Activated CD8-positive, alpha-beta memory T cell treated with anti-CD3 and anti-CD28 coated beads, Interleukin-2, amount 50 U/mL, for 4 hours (primary cell): Measurements from ENCODE around the gene UNC5CL.

Experiments
- DNase-seq: peaks from one replicate; pipeline ENCODE4 v3.0.0-alpha.2; 2020

The UNC5CL gene

DNA sequence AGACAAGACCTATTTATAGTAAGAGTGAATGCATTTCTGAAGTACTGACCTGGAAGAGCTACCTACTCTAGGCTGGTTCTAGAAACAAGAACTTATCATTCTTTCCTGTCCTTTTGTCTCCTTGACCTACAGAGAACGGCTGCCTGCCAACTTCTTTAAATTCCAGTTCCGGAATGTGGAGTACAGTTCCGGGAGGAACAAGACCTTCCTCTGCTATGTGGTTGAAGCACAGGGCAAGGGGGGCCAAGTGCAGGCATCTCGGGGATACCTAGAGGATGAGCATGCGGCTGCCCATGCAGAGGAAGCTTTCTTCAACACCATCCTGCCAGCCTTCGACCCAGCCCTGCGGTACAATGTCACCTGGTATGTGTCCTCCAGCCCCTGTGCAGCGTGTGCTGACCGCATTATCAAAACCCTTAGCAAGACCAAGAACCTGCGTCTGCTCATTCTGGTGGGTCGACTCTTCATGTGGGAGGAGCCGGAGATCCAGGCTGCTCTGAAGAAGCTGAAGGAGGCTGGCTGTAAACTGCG is 22.2 kb upstream of the UNC5CL start:
- no peak for DNase-seq

GRCh38 chr6:41059556-41059955 is 20.5 kb upstream of the UNC5CL start:
- no peak for DNase-seq

DNA sequence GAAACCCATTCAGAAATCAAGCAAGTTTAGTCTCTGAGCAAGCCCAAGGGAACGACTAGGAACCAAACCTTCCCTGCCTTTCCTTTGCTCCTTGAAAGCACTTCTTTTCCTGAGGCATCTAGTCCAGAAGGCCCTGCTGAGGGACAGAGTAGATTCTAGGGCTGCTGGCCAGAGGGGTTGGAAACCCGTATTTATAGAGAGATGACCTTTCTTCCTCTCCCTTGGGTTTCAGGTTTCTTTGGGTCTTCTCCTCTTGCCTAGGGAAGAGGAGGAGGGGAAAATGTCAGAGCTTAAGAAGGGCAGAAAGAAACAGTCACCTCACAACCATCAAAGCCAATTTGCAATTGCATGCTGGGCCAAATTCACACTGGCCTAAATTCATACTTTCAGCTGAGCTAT is 19.8 kb upstream of the UNC5CL start:
- DNase-seq = no peak

DNA sequence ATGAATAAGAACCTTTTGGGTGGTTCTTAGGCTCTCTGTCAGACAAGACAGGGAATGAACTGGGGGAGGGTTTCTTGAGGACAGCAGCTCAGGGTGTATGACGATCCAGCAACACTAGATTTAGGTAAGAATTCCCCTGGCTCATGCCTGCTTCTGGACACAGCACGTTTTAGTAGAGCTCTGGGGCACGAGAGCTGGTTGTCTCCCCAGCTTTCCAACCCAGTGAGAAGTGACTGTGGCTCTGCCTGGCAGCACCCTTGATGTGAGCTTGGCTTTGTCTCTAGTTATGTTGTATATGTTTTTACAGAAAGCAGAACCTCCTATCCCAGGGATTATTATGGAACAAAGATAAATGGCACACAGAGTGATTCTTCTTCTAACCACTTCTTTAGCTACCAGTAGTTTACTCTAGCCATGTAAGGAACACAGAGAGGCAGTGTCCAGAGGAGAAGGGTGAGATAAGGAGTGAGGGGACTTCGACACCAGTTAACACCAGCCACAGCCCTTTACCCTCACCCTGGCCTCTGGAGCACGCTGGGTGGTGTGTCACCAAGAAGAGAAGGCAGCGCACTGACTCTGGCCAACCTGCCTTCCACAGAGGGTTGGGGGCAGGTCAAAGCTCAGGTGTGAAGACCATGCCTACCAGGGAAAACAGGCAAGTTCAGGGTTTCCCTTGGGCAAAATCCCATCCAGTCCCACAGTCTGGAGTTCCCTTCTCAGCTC is 17.9 kb upstream of the UNC5CL start:
- DNase-seq = no peak

DNA sequence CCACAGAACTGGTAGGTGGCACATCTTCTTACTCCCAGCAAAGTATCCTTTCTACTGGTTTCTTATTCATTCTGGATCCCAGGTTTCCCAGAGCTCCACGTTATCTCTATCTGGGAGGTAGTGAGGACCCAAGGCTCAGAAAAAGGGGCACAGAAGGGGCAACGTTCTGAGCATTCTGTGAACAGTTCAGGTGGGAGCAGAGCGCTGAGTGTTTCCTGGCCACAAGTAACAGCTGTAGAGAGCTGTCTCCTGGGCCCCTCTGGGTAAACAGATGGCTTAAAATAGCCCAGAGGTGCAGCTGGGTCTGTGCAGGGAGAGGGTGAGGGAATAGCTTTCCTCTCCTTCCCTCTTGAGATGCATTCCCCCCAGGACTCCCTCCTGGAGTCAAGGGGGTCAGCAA is 16.1 kb upstream of the UNC5CL start:
- DNase-seq = no peak

GRCh38 chr6:41054511-41054910 is 15.5 kb upstream of the UNC5CL start:
- DNase-seq = no peak

DNA sequence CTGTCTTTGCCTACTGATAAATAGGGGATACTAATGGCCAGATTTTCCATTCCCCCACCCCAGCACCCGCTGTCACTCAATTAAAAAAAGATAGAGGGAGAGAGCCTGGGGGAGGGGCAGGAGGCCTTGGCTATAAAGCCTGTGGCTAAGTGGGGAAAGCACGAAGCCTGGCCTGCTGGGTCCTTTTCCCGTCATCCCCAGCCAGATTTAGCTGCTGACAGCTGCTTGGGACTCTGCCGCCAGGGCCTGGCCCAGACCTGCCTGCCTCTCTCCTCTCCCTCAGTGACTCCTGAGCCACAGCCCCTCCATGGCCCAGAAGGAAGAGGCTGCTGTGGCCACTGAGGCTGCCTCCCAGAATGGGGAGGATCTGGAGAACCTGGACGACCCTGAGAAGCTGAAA is 14.0 kb upstream of the UNC5CL start, which contains the start of gene APOBEC2:
Gene APOBEC2, plus strand, starts transcription at position 162 of the 400 bp plus-strand sequence. Its CDS starts 146 bp downstream, at position 308.
- no peak for DNase-seq

GRCh38 chr6:41051873-41052272 is 12.9 kb upstream of the UNC5CL start:
- no peak for DNase-seq

GRCh38 chr6:41050536-41050935 is 11.5 kb upstream of the UNC5CL start:
- DNase-seq = no peak

- no peak for DNase-seq
These were observed 10.9 kb upstream of the UNC5CL start for GRCh38 chr6:41049955-41050354.

DNA sequence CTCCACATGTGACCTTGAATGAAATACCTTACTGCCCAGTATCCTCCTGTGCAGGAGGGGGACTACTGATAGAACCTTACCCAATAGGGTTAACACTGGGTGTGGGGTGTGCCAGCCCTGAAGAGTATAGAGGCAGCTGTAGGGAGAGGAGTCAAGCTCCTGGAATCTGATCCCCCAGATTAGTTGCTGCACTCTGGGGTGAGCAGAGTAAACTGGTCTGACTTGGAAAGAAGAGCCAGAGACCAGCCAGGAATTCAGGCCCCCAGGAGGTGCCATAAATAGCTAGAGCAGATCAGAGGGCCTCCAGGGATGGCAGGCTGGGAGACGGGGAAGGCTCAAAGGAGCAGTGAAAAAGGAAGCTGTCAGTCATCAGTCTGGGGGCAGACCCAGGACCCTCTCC is 10.5 kb upstream of the UNC5CL start:
- DNase-seq = no peak

GRCh38 chr6:41047745-41048732 is 9.0 kb upstream of the UNC5CL start:
- DNase-seq = no peak

DNA sequence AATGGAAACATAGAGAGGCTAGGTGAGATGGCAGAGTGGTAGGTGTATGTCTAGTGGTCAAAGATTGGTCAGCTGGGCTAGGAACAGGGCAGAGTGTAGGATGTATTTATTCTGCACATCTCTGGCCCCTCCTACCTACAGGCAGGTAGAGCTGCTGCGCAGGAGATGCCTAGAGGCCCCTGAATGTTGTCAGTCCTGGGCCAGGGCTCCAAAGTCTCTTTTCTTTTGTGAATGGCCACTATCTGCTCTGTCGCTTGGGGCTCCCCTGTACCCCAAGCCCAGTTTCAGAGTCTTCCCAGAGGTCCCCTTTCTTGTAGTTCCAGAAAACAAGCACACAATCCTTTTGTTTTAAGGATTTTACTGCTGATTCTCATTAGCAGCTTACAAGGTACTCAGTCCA is 8.3 kb upstream of the UNC5CL start:
- DNase-seq = no peak

DNA sequence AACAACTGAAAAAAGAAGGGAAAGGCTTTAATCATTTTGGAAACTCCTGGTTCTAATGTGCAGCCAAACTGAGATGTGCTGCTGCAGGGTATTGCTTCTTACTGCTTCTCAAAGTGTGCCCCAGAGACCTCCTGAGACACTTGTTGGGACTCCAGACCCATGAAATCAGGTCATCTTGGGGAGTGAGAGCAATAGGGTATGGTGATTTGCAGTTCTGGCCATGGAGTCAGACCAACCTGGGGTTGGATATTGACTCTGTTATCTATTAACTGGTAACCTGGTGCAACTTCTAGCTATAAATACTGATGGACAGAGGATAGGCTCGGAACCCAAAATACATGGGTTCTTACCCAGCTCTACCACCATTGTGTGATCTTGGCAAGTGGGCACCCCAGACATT is 7.1 kb upstream of the UNC5CL start:
- no peak for DNase-seq

GRCh38 chr6:41045664-41046063 is 6.6 kb upstream of the UNC5CL start:
- DNase-seq = no peak

DNA sequence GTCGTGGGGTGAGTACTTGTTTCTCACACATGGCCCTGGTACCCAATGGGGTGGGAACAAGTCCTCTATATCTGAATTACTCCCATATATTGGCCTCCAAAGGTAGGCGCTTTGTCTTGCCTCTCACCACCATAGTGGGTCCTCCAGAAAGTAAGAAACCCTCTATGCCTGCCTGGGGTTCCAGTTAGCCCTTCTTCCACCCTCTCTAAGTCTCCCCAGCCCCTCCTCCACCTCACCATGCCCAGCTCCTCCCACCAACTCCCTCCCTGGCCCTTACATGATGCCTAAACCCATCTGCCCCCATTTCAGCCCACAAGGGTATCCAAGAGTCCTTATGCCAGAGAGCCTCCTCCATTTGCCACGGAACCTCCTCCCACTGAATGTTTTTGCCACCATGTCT is 4.1 kb upstream of the UNC5CL start:
- DNase-seq = no peak

GRCh38 chr6:41042226-41043055 is 3.4 kb upstream of the UNC5CL start, which contains the start of gene TSPO2:
TSS of gene TSPO2 (plus strand) at chr6:41042467. CDS start at chr6:41042986, 519 bp downstream.
- DNase-seq = no peak

- DNase-seq = no peak
These were observed 2.0 kb upstream of the UNC5CL start for GRCh38 chr6:41040940-41041536.

- DNase-seq = no peak
These were observed 1.3 kb upstream of the UNC5CL start for GRCh38 chr6:41040101-41040939.

- DNase-seq = no peak
These were observed 816 bp downstream of the UNC5CL start for GRCh38 chr6:41038205-41038604.
